Natural killer cell (primary cell): ENCODE measurements around the gene CYP11A1. TPM values are rescaled to one million over a fixed set of nuclear protein-coding genes. Genes with fewer than 3 reads are reported as not detected.
A peak's percentile ranks its signal among the peaks of the same experiment; 100 is the strongest.

Experiments used
- ATAC-seq, 3 donors: fragments of 150-1000 bp in 2 of 3; fragments of 200-7000 bp in 1 of 3; cut with Tn5 transposase; 1 replicate in 1 of 3; 2 replicates in 2 of 3; pipeline ENCODE4 v1.10.0; 2021; ENCODE audit warnings: mild to moderate bottlenecking in 2 of 3, moderate library complexity in 2 of 3
- DNase-seq, 2 donors: peaks; one replicate each; pipeline versions ENCODE4 v3.0.0 to v3.0.0-alpha.2; 2013 to 2021; ENCODE audit warnings: mixed read lengths in 1 of 2
- H3K27ac ChIP-seq: one replicate; pipeline ENCODE4 v1.5.1; 2013; ENCODE audit warnings: mild to moderate bottlenecking, low read length
- H3K27me3 ChIP-seq: one replicate; pipeline ENCODE4 v1.6.1; 2013; ENCODE audit warnings: low read length; ENCODE audit not compliant: control insufficient read depth, insufficient read depth
- H3K36me3 ChIP-seq: one replicate; pipeline ENCODE4 v1.6.1; 2013; ENCODE audit warnings: low read length; ENCODE audit not compliant: control insufficient read depth, insufficient read depth
- H3K4me1 ChIP-seq: one replicate; pipeline ENCODE4 v1.6.1; 2013; ENCODE audit warnings: low read length; ENCODE audit not compliant: control insufficient read depth, insufficient read depth
- H3K4me3 ChIP-seq: one replicate; pipeline ENCODE4 v1.5.1; 2013; ENCODE audit warnings: low read length
- H3K9me3 ChIP-seq: one replicate; pipeline ENCODE4 v1.6.1; 2013; ENCODE audit warnings: low read length; ENCODE audit not compliant: control insufficient read depth, insufficient read depth
- H3K27ac Mint-ChIP-seq, 2 donors: one replicate each; pipeline ENCODE4 v1.8.0; 2022; ENCODE audit warnings: mild to moderate bottlenecking in 2 of 2, mixed read lengths in 2 of 2, moderate library complexity in 1 of 2
- H3K27me3 Mint-ChIP-seq, 2 donors: one replicate each; pipeline ENCODE4 v1.8.0; 2022; ENCODE audit warnings: low read depth in 2 of 2, mixed read lengths in 2 of 2
- H3K36me3 Mint-ChIP-seq: one replicate; pipeline ENCODE4 v1.8.0; 2022; ENCODE audit warnings: mixed read lengths
- H3K4me1 Mint-ChIP-seq, 2 donors: one replicate each; pipeline ENCODE4 v1.8.0; 2022; ENCODE audit warnings: mixed read lengths in 2 of 2
- H3K4me3 Mint-ChIP-seq: one replicate; pipeline ENCODE4 v1.8.0; 2022; ENCODE audit warnings: mild to moderate bottlenecking, moderate library complexity, mixed read lengths
- H3K9me3 Mint-ChIP-seq, 2 donors: one replicate each; pipeline ENCODE4 v1.8.0; 2022; ENCODE audit warnings: mixed read lengths in 2 of 2
- CTCF ChIP-seq: fragments of 200-600 bp; IDR thresholded peaks from one replicate; pipeline ENCODE4 v1.8.0; 2022; ENCODE audit warnings: antibody characterized with exemption
- WGBS: methylation state at CpG from one replicate; pipeline ENCODE4 v1.1.7; 2013; ENCODE audit warnings: missing lambda C conversion rate; ENCODE audit not compliant: insufficient coverage; 5-methylcytosine and 5-hydroxymethylcytosine counted together
- intact Hi-C: fragments of 100-400 bp; cut with micrococcal nuclease; formaldehyde crosslinking; loops from one replicate; pipeline ENCODE4 v1.14.2; 2022
- total RNA-seq, 4 donors: library from RNA; stranded (reverse); fragments of 120-200 nt in 1 of 4; gene quantifications; one replicate each; pipeline versions ENCODE4 v1.2.3 to v1.2.4, GENCODE V29; 2013 to 2022

Gene CYP11A1
- total RNA-seq, 3 donors from 2014 or later (not counting 1 experiment from before 2014, with no cell fraction given), result 5.1 TPM; not detected in 2

- Histone ChIP-seq H3K27ac (peak overlapping the region; percentile 20), H3K9me3 (no peaks in the 10 kb centered on the region), H3K36me3 (no peaks in the 10 kb centered on the region), H3K27me3 (no peaks in the 10 kb centered on the region), H3K4me3 (no peak overlapping the region), H3K4me1 (peaks cover 94% of the 10 kb centered on the region)
- no peak for TF ChIP-seq CTCF
- 53% methylated on average over 7 of the region's 10 CpGs for WGBS
- ATAC-seq (peak; percentile 5 to 43 (median 28)), DNase-seq (peak in 1 of 2 donors; percentile 35)
- H3K36me3 Mint-ChIP-seq, result no peaks in the 10 kb centered on the region
- peak overlapping the region; percentile 63 to 70 for H3K27ac Mint-ChIP-seq
- no peaks in the 10 kb centered on the region for H3K9me3 Mint-ChIP-seq
- intact Hi-C loops, result loop anchor here (5.0 kb wide), 1 partner anchor 37 kb away; no protein-coding TSS in a partner anchor
- peak overlapping the region; percentile 63 for H3K4me3 Mint-ChIP-seq
- H3K27me3 Mint-ChIP-seq, result no peaks in the 10 kb centered on the region
- peaks cover 45 to 70% of the 10 kb centered on the region in 2 donors for H3K4me1 Mint-ChIP-seq
Measured at GRCh38 chr15:74400313-74400860, 32.9 kb upstream of the CYP11A1 start.

- Mint-ChIP-seq H3K4me1 (peaks cover 44 to 69% of the 10 kb centered on the region in 2 donors), H3K9me3 (no peaks in the 10 kb centered on the region), H3K27ac (peak overlapping the region; percentile 63 to 70), H3K27me3 (no peaks in the 10 kb centered on the region), H3K36me3 (no peaks in the 10 kb centered on the region), H3K4me3 (peak overlapping the region; percentile 63)
- no peak for TF ChIP-seq CTCF
- Histone ChIP-seq H3K4me1 (peaks cover 93% of the 10 kb centered on the region), H3K36me3 (no peaks in the 10 kb centered on the region), H3K27me3 (no peaks in the 10 kb centered on the region), H3K4me3 (no peak overlapping the region), H3K9me3 (no peaks in the 10 kb centered on the region), H3K27ac (peak overlapping the region; percentile 20)
- peak; percentile 34 to 39 (median 35) for ATAC-seq
- 17% methylated on average over 4 of the region's 5 CpGs for WGBS
- DNase-seq, result peak in 1 of 2 donors; percentile 61
- intact Hi-C loops, result loop anchor here (5.0 kb wide), 1 partner anchor 38 kb away; no protein-coding TSS in a partner anchor
Measured at GRCh38 chr15:74399511-74400312, 32.3 kb upstream of the CYP11A1 start.

- Mint-ChIP-seq H3K4me1 (peaks cover 39 to 63% of the 10 kb centered on the region in 2 donors), H3K4me3 (peak overlapping the region; percentile 52), H3K27ac (no peak overlapping the region), H3K9me3 (no peaks in the 10 kb centered on the region), H3K36me3 (no peaks in the 10 kb centered on the region), H3K27me3 (no peaks in the 10 kb centered on the region)
- peak overlapping the region; percentile 20 for H3K27ac ChIP-seq
- DNase-seq (no peak), ATAC-seq (no peak)
- intact Hi-C loops, result no loop called here
- H3K9me3 ChIP-seq, result no peaks in the 10 kb centered on the region
- H3K27me3 ChIP-seq, result no peaks in the 10 kb centered on the region
- WGBS, result 20% methylated on average over 1 of the region's 3 CpGs
- no peak overlapping the region for H3K4me3 ChIP-seq
- peaks cover 87% of the 10 kb centered on the region for H3K4me1 ChIP-seq
- TF ChIP-seq CTCF, result no peak
- H3K36me3 ChIP-seq, result no peaks in the 10 kb centered on the region
Measured at GRCh38 chr15:74399100-74399499, 31.7 kb upstream of the CYP11A1 start.
